Measurements from ENCODE around the gene MTCH1.
"Not testable (repeated sequence)": the region's sequence is repeated elsewhere in the genome, so short reads cannot be mapped to it uniquely, and the experiment has no call there.

Gene MTCH1

GRCh38 chr6:37016995-37017394, 31.0 kb upstream of the MTCH1 start:
- no peak for DNase-seq

GRCh38 chr6:37015532-37015931, 29.5 kb upstream of the MTCH1 start:
- no peak for DNase-seq

- DNase-seq, result no peak
Observed at GRCh38 chr6:37014667-37015066, 28.7 kb upstream of the MTCH1 start.

- DNase-seq, result no peak
Observed at GRCh38 chr6:37013516-37014491, 27.8 kb upstream of the MTCH1 start.

GRCh38 chr6:37011656-37012378, 25.8 kb upstream of the MTCH1 start:
- no peak for DNase-seq

- DNase-seq, result no peak
Observed at GRCh38 chr6:37010402-37010892, 24.5 kb upstream of the MTCH1 start.

- no peak for DNase-seq
Observed at GRCh38 chr6:37008484-37009465, 22.8 kb upstream of the MTCH1 start.

- no peak for DNase-seq
Observed at GRCh38 chr6:37007340-37008043, 21.5 kb upstream of the MTCH1 start.

GRCh38 chr6:37006793-37007339, 20.9 kb upstream of the MTCH1 start:
- DNase-seq, result no peak

GRCh38 chr6:37005827-37006567, 20.0 kb upstream of the MTCH1 start:
- no peak for DNase-seq

- DNase-seq, result no peak
Observed at GRCh38 chr6:37005061-37005810, 19.2 kb upstream of the MTCH1 start, which contains the start of gene FGD2. TSS of gene FGD2 (plus strand) at chr6:37005655. CDS start at chr6:37005818, 163 bp downstream.

GRCh38 chr6:37004044-37004980, 18.3 kb upstream of the MTCH1 start:
- no peak for DNase-seq

- DNase-seq, result no peak
Observed at GRCh38 chr6:36999751-37000125, 13.7 kb upstream of the MTCH1 start.

GRCh38 chr6:36999061-36999750, 13.2 kb upstream of the MTCH1 start:
- DNase-seq, result peak; percentile 75

GRCh38 chr6:36998723-36999038, 12.7 kb upstream of the MTCH1 start:
- DNase-seq, result no peak

- peak; percentile 61 for DNase-seq
Observed at GRCh38 chr6:36997811-36998722, 12.1 kb upstream of the MTCH1 start.

GRCh38 chr6:36990401-36990800, 4.4 kb upstream of the MTCH1 start:
- not testable (repeated sequence) for DNase-seq

Measured in NCI-H2029 treated with DMSO at 0.1 percent for 48 hours (cell line).